GM23338 (cell line): ENCODE measurements around the gene LRRC30. TPM values are rescaled to one million over a fixed set of nuclear protein-coding genes. Genes with fewer than 3 reads are reported as not detected.

ENCODE experiments used
- ATAC-seq: fragments of 200-7000 bp; cut with Tn5 transposase; 3 replicates; pipeline ENCODE4 v1.9.1; 2020
- DNase-seq: peaks from one replicate; pipeline ENCODE4 v3.0.0-alpha.2; 2015; ENCODE audit warnings: low spot score
- H2AFZ ChIP-seq: fragments of 200-600 bp; sonication (generic); 2 replicates; pipeline ENCODE4 v1.8.0; 2016; ENCODE audit warnings: antibody characterized with exemption, mild to moderate bottlenecking, moderate library complexity
- H3F3A ChIP-seq: fragments of 200-600 bp; sonication (generic); replicated peaks from 2 replicates; pipeline ENCODE4 v1.8.0; 2017; ENCODE audit warnings: antibody characterized with exemption, mixed run types, low read depth
- H3K27ac ChIP-seq: fragments of 200-600 bp; sonication (generic); 2 replicates; pipeline ENCODE4 v1.6.1; 2016; ENCODE audit warnings: low read depth
- H3K27me3 ChIP-seq: fragments of 200-600 bp; sonication (generic); 2 replicates; pipeline ENCODE4 v1.8.0; 2016; ENCODE audit warnings: mild to moderate bottlenecking, mixed run types, moderate library complexity; ENCODE audit not compliant: insufficient read depth
- H3K36me3 ChIP-seq: fragments of 200-600 bp; sonication (generic); 2 replicates; pipeline ENCODE4 v1.8.0; 2016; ENCODE audit warnings: mild to moderate bottlenecking; ENCODE audit not compliant: insufficient read depth
- H3K4me1 ChIP-seq: fragments of 200-600 bp; sonication (generic); 2 replicates; pipeline ENCODE4 v1.8.0; 2016; ENCODE audit warnings: mild to moderate bottlenecking, moderate library complexity; ENCODE audit not compliant: insufficient read depth
- H3K4me2 ChIP-seq: fragments of 200-600 bp; sonication (generic); 2 replicates; pipeline ENCODE4 v1.7.1; 2017; ENCODE audit warnings: mixed run types
- H3K4me3 ChIP-seq: fragments of 200-600 bp; sonication (generic); 2 replicates; pipeline ENCODE4 v1.6.1; 2016; ENCODE audit warnings: mixed run types
- H3K79me2 ChIP-seq: fragments of 200-600 bp; sonication (generic); replicated peaks from 2 replicates; pipeline ENCODE4 v1.8.0; 2017; ENCODE audit warnings: mild to moderate bottlenecking; ENCODE audit not compliant: insufficient read depth
- H3K9me2 ChIP-seq: fragments of 200-600 bp; sonication (generic); 2 replicates; pipeline ENCODE4 v1.8.0; 2017; ENCODE audit not compliant: insufficient read depth
- H4K20me1 ChIP-seq: fragments of 200-600 bp; sonication (generic); replicated peaks from 2 replicates; pipeline ENCODE4 v1.8.0; 2017; ENCODE audit warnings: mild to moderate bottlenecking; ENCODE audit not compliant: insufficient read depth
- H3K27ac Mint-ChIP-seq: 2 replicates; pipeline ENCODE4 v1.8.0; 2020; ENCODE audit warnings: inconsistent platforms, mild to moderate bottlenecking, moderate library complexity, mixed read lengths
- H3K27me3 Mint-ChIP-seq: 3 replicates; pipeline ENCODE4 v1.8.0; 2022; ENCODE audit warnings: low read depth, mild to moderate bottlenecking, moderate library complexity, mixed read lengths, inconsistent platforms; ENCODE audit not compliant: insufficient read depth, poor library complexity
- H3K36me3 Mint-ChIP-seq: 3 replicates; pipeline ENCODE4 v1.8.0; 2021; ENCODE audit warnings: low read depth, mild to moderate bottlenecking, inconsistent platforms, moderate library complexity, mixed read lengths
- H3K4me1 Mint-ChIP-seq: 3 replicates; pipeline ENCODE4 v1.8.0; 2020; ENCODE audit warnings: mild to moderate bottlenecking, inconsistent platforms, mixed read lengths
- H3K4me3 Mint-ChIP-seq: 3 replicates; pipeline ENCODE4 v1.8.0; 2021; ENCODE audit warnings: moderate library complexity, mild to moderate bottlenecking, inconsistent platforms, mixed read lengths
- H3K9me3 Mint-ChIP-seq: 3 replicates; pipeline ENCODE4 v1.8.0; 2020; ENCODE audit warnings: moderate library complexity, mild to moderate bottlenecking, inconsistent platforms, mixed read lengths
- CTCF ChIP-seq, 2 experiments: fragments of 200-600 bp in 1 of 2; sonication (generic) in 1 of 2; conservative IDR thresholded peaks; 2 replicates each; pipeline versions ENCODE4 v1.5.1 to v1.6.1; 2016 to 2017; ENCODE audit warnings: antibody characterized with exemption in 2 of 2, low read depth in 2 of 2, mild to moderate bottlenecking in 2 of 2, moderate library complexity in 1 of 2
- JUNB ChIP-seq: IDR thresholded peaks from one replicate; pipeline ENCODE4 v1.6.1; 2016; ENCODE audit warnings: antibody characterized with exemption; ENCODE audit not compliant: unreplicated experiment
- NANOG ChIP-seq: IDR thresholded peaks from 2 replicates; pipeline ENCODE4 v1.6.1; 2016; ENCODE audit warnings: antibody characterized with exemption, borderline replicate concordance
- REST ChIP-seq: IDR thresholded peaks from one replicate; pipeline ENCODE4 v1.6.1; 2018; ENCODE audit warnings: antibody characterized with exemption; ENCODE audit not compliant: unreplicated experiment
- ZNF114 ChIP-seq: fragments of 250-450 bp; sonication (Bioruptor Pico); IDR thresholded peaks from 2 replicates; pipeline ENCODE4 v1.5.0; 2020; ENCODE audit warnings: mild to moderate bottlenecking, moderate library complexity
- ZNF331 ChIP-seq: fragments of 250-450 bp; sonication (Bioruptor Pico); IDR thresholded peaks from 2 replicates; pipeline ENCODE4 v1.5.0; 2020; ENCODE audit warnings: low read depth, mild to moderate bottlenecking, moderate library complexity
- polyA plus RNA-seq: library from polyadenylated mRNA; unstranded; fragments of >200 nt; fragmentation: Nextera tagmentation; extraction: Ambion mirVana; gene quantifications from 2 replicates; pipeline ENCODE4 v1.2.1, GENCODE V29; 2016
- total RNA-seq: library from RNA; depleted of rRNA; stranded (reverse); fragments of >200 nt; shearing (Covaris generic); gene quantifications from 2 replicates; pipeline ENCODE4 v1.2.3, GENCODE V29; 2014
- TF ChIP-seq, protein P1 (sequence below): IDR thresholded peaks from 2 replicates; pipeline ENCODE4 v1.6.1; 2016; ENCODE audit warnings: antibody characterized with exemption

LRRC30 gene
- total and polyA plus RNA-seq, 2 experiments from 2014 or later, result not detected

DNA sequence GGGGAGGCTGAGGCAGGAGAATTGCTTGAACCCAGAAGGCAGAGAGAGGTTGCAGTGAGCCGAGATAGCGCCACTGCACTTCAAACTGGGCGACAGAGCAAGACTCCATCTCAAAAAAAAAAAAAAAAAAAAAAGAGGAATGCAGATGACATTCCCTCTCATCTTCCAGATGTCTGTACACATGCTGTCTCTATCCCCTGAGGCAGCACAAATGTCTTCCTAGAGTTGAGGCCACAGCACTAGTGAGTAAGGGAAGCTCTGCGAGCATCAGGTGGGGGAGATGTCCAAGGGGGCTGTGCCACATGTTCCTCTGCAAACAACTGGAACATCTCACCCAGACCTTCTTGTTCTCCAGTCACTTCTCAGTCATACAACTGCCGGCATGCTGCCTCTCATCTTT is 35.6 kb upstream of the LRRC30 start (continued):
- no peak for TF ChIP-seq CTCF (conservative IDR thresholded peaks at IDR 0.05; ENCODE audit: low read depth in 2 of 2)
- TF ChIP-seq NANOG, result no peak
- no peak for TF ChIP-seq ZNF331 (CRISPR knock-in tag)
- TF ChIP-seq ZNF114 (CRISPR knock-in tag), result no peak
- no peak for TF ChIP-seq REST
- TF ChIP-seq, protein P1, sequence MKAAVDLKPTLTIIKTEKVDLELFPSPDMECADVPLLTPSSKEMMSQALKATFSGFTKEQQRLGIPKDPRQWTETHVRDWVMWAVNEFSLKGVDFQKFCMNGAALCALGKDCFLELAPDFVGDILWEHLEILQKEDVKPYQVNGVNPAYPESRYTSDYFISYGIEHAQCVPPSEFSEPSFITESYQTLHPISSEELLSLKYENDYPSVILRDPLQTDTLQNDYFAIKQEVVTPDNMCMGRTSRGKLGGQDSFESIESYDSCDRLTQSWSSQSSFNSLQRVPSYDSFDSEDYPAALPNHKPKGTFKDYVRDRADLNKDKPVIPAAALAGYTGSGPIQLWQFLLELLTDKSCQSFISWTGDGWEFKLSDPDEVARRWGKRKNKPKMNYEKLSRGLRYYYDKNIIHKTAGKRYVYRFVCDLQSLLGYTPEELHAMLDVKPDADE, result no peak

DNA sequence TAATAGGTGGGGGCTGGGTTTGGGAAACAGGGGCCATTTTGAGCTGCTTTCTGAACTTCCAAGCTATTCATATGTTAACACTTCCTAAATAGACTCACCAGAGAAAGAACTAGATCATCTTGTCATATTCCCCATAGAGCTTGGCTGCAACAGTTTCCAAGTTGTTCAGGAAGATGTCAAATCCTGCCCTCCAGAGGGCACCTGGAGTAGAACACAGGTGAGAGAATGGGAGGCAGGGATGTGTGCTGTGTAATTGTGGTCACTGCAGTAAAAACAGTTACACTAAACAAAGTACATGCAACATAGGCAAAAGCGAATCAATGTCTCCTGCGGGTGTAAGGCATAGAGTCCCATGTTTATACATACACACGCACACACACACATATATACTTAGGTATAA is 34.5 kb upstream of the LRRC30 start:
- H3K27me3 ChIP-seq, result no peaks in the 10 kb centered on the region
- DNase-seq (peak; percentile 64), ATAC-seq (peak; percentile 81)
- no peak overlapping the region for H3K4me3 ChIP-seq
- no peak overlapping the region for H3K4me2 ChIP-seq
- no peak overlapping the region for H3K4me3 Mint-ChIP-seq
- no peak overlapping the region for H3K27ac ChIP-seq
- H3K79me2 ChIP-seq, result no peaks in the 10 kb centered on the region
- H4K20me1 ChIP-seq, result no peaks in the 10 kb centered on the region
- H3K9me2 ChIP-seq, result no peaks in the 10 kb centered on the region
- H3K9me3 Mint-ChIP-seq, result no peaks in the 10 kb centered on the region
- H2AFZ ChIP-seq, result no peak overlapping the region
- H3K4me1 Mint-ChIP-seq, result no peaks in the 10 kb centered on the region; the same call in 2 of the 3 replicates
- H3K27ac Mint-ChIP-seq, result no peak overlapping the region
- no peaks in the 10 kb centered on the region for H3K36me3 ChIP-seq
- peak; percentile 61 to 62 for TF ChIP-seq CTCF (conservative IDR thresholded peaks at IDR 0.05; ENCODE audit: low read depth in 2 of 2)
- no peak for TF ChIP-seq JUNB
- TF ChIP-seq, protein P1, result no peak
- no peaks in the 10 kb centered on the region for H3F3A ChIP-seq
- H3K36me3 Mint-ChIP-seq, result no peaks in the 10 kb centered on the region
- H3K27me3 Mint-ChIP-seq, result peaks cover 1% of the 10 kb centered on the region
- no peaks in the 10 kb centered on the region for H3K4me1 ChIP-seq
